ENCODE data around the gene LRP2.

DNA sequence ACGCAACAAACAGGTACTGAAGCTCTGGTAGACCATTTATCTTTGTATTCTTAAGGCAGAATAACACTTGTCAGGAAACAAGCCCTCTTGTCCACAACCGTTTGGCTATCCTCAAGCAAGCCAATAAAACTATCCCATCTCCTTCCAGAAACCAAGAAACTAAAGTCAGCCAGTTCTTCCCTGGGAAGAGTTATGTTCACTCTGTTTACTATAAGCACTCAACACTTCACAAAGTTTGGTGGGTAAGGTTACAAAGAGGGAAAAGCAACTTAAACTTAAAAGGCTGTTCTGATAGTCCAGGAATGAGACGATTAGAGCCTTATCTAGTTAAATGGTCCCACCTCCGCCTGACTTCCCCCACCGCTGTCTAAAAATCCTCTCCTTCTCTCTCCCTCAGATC is 25.6 kb downstream of the LRP2 start:
- TF ChIP-seq, protein P1, sequence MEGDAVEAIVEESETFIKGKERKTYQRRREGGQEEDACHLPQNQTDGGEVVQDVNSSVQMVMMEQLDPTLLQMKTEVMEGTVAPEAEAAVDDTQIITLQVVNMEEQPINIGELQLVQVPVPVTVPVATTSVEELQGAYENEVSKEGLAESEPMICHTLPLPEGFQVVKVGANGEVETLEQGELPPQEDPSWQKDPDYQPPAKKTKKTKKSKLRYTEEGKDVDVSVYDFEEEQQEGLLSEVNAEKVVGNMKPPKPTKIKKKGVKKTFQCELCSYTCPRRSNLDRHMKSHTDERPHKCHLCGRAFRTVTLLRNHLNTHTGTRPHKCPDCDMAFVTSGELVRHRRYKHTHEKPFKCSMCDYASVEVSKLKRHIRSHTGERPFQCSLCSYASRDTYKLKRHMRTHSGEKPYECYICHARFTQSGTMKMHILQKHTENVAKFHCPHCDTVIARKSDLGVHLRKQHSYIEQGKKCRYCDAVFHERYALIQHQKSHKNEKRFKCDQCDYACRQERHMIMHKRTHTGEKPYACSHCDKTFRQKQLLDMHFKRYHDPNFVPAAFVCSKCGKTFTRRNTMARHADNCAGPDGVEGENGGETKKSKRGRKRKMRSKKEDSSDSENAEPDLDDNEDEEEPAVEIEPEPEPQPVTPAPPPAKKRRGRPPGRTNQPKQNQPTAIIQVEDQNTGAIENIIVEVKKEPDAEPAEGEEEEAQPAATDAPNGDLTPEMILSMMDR (IDR thresholded peaks at IDR 0.05; ENCODE audit: poor library complexity): no peak
- no peak for TF ChIP-seq EZH2phosphoT487 (IDR thresholded peaks at IDR 0.05; ENCODE audit: low read depth, severe bottlenecking, unreplicated experiment)

Measured in hepatocyte (in vitro differentiated cells).